Astrocyte (in vitro differentiated cells and primary cell): ENCODE measurements around the gene THOC6. TPM values are rescaled to one million over a fixed set of nuclear protein-coding genes. Genes with fewer than 3 reads are reported as not detected.

Experiments
- DNase-seq: peaks from one replicate; pipeline ENCODE4 v3.0.0-alpha.2; 2010; ENCODE audit warnings: low read depth
- FAIRE-seq: peaks from 2 replicates; lab custom pipeline; 2011; peaks lifted over from hg19 to GRCh38; lab: Jason Lieb, UNC
- H2AFZ ChIP-seq: 2 replicates; pipeline ENCODE4 v1.6.0; 2012; ENCODE audit warnings: low read depth, low read length, inconsistent platforms
- H3K27ac ChIP-seq: 2 replicates; pipeline ENCODE4 v1.5.1; 2011; ENCODE audit warnings: low read depth, low read length, inconsistent platforms
- H3K27me3 ChIP-seq: 2 replicates; pipeline ENCODE4 v1.6.0; 2011; ENCODE audit warnings: low read length, inconsistent platforms; ENCODE audit not compliant: insufficient read depth
- H3K36me3 ChIP-seq: 2 replicates; pipeline ENCODE4 v1.5.1; 2011; ENCODE audit warnings: low read length, inconsistent platforms; ENCODE audit not compliant: insufficient read depth
- H3K4me1 ChIP-seq: 2 replicates; pipeline ENCODE4 v1.5.1; 2011; ENCODE audit warnings: low read length, inconsistent platforms; ENCODE audit not compliant: insufficient read depth
- H3K4me2 ChIP-seq: 2 replicates; pipeline ENCODE4 v1.6.0; 2012; ENCODE audit warnings: low read length, inconsistent platforms
- H3K4me3 ChIP-seq: 2 replicates; pipeline ENCODE4 v1.5.1; 2011; ENCODE audit warnings: low read depth, mild to moderate bottlenecking, low read length, inconsistent platforms; ENCODE audit not compliant: insufficient read depth
- H3K79me2 ChIP-seq: 2 replicates; pipeline ENCODE4 v1.6.0; 2012; ENCODE audit warnings: mild to moderate bottlenecking, low read length, inconsistent platforms; ENCODE audit not compliant: insufficient read depth
- H3K9ac ChIP-seq: 2 replicates; pipeline ENCODE4 v1.6.0; 2012; ENCODE audit warnings: mild to moderate bottlenecking, low read length, inconsistent platforms
- H3K9me3 ChIP-seq: 2 replicates; pipeline ENCODE4 v1.5.1; 2012; ENCODE audit warnings: low read depth, mild to moderate bottlenecking, low read length, inconsistent platforms; ENCODE audit not compliant: insufficient read depth
- H4K20me1 ChIP-seq: 2 replicates; pipeline ENCODE4 v1.6.0; 2012; ENCODE audit warnings: low read length, inconsistent platforms; ENCODE audit not compliant: insufficient read depth
- H3K27ac Mint-ChIP-seq: one replicate; pipeline ENCODE4 v1.8.0; 2021; ENCODE audit warnings: mild to moderate bottlenecking, mixed read lengths; ENCODE audit not compliant: unreplicated experiment
- H3K27me3 Mint-ChIP-seq: one replicate; pipeline ENCODE4 v1.8.0; 2021; ENCODE audit warnings: low read depth, mixed read lengths; ENCODE audit not compliant: unreplicated experiment
- H3K36me3 Mint-ChIP-seq: one replicate; pipeline ENCODE4 v1.8.0; 2021; ENCODE audit warnings: low read depth, mixed read lengths; ENCODE audit not compliant: unreplicated experiment
- H3K4me1 Mint-ChIP-seq: one replicate; pipeline ENCODE4 v1.8.0; 2021; ENCODE audit warnings: low read depth, mixed read lengths; ENCODE audit not compliant: unreplicated experiment
- H3K4me3 Mint-ChIP-seq: one replicate; pipeline ENCODE4 v1.8.0; 2021; ENCODE audit warnings: mild to moderate bottlenecking, moderate library complexity, mixed read lengths; ENCODE audit not compliant: unreplicated experiment
- H3K9me3 Mint-ChIP-seq: one replicate; pipeline ENCODE4 v1.8.0; 2021; ENCODE audit warnings: mild to moderate bottlenecking, mixed read lengths; ENCODE audit not compliant: unreplicated experiment
- EZH2 ChIP-seq: IDR thresholded peaks from 2 replicates; pipeline ENCODE4 v1.6.1; 2012; ENCODE audit warnings: mild to moderate bottlenecking, low read length, inconsistent platforms; ENCODE audit not compliant: insufficient read depth
- total RNA-seq: library from RNA; stranded (reverse); gene quantifications from 2 replicates; pipeline ENCODE4 v1.2.1, GENCODE V29; 2021
- TF ChIP-seq, protein P1 (sequence below): IDR thresholded peaks from 2 replicates; pipeline ENCODE4 v1.5.1; 2011; ENCODE audit warnings: low read depth, mild to moderate bottlenecking, inconsistent platforms, low read length, moderate library complexity; ENCODE audit not compliant: insufficient read depth

THOC6 gene
- total RNA-seq, 1 donor from 2014 or later = 22.3 TPM

DNA sequence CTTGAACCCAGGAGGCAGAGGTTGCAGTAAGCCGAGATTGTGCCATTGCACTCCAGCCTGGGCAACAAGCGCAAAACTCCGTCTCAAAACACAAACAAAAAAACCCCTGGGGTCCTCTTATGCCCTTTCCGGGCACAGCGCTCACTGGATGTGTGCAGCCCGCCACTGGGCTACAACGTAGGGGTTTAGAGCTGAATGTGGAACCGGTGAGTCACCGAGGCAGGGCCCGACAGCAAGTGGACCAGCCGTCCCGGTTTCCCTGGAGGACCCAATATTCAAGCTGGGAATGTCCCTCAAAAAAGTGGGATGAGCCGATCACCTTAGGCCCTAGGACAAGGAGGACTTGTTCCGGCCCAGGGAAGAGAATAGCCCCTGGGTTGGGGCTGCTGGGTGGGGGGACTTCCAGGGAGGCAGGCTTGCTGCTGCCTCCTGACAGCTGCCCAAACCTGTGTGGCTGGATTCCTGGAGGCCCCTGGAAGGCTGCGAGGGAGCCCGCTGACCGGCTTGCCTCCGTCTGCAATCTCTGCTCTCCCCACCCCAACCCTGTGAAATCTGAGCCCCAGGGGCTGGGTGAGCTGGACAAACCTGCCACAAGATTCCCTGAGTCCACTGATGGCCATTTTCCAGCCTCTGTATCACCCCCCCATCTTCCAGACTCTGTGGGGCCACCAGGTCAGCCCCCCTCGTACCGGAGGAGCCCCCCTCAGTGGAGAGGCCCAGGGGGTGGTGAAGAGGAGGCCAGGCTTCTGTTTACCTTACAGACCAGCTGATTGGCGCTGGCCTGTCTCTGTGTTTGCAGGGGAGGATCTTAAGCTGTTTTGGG lies 14.1 kb upstream of the THOC6 start:
- Mint-ChIP-seq H3K36me3 (no peaks in the 10 kb centered on the region), H3K4me3 (peak overlapping the region; percentile 34), H3K4me1 (peaks cover 17% of the 10 kb centered on the region), H3K9me3 (no peaks in the 10 kb centered on the region), H3K27me3 (peaks cover 2% of the 10 kb centered on the region), H3K27ac (peak overlapping the region; percentile 18)
- TF ChIP-seq, protein P1, sequence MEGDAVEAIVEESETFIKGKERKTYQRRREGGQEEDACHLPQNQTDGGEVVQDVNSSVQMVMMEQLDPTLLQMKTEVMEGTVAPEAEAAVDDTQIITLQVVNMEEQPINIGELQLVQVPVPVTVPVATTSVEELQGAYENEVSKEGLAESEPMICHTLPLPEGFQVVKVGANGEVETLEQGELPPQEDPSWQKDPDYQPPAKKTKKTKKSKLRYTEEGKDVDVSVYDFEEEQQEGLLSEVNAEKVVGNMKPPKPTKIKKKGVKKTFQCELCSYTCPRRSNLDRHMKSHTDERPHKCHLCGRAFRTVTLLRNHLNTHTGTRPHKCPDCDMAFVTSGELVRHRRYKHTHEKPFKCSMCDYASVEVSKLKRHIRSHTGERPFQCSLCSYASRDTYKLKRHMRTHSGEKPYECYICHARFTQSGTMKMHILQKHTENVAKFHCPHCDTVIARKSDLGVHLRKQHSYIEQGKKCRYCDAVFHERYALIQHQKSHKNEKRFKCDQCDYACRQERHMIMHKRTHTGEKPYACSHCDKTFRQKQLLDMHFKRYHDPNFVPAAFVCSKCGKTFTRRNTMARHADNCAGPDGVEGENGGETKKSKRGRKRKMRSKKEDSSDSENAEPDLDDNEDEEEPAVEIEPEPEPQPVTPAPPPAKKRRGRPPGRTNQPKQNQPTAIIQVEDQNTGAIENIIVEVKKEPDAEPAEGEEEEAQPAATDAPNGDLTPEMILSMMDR = no peak
- TF ChIP-seq EZH2 = no peak
- H3K4me3 ChIP-seq = no peak overlapping the region
- DNase-seq = no peak
- no peaks in the 10 kb centered on the region for H3K79me2 ChIP-seq
- no peak overlapping the region for H3K9ac ChIP-seq
- FAIRE-seq = no peak
- H2AFZ ChIP-seq = peak overlapping the region; percentile 18
- H3K36me3 ChIP-seq = no peaks in the 10 kb centered on the region
- H3K4me1 ChIP-seq = peaks cover 22% of the 10 kb centered on the region
- H3K9me3 ChIP-seq = no peaks in the 10 kb centered on the region
- no peak overlapping the region for H3K27ac ChIP-seq
- H4K20me1 ChIP-seq = peaks cover 5% of the 10 kb centered on the region
- H3K27me3 ChIP-seq = peaks cover 50% of the 10 kb centered on the region
- H3K4me2 ChIP-seq = peak overlapping the region; percentile 41

DNA sequence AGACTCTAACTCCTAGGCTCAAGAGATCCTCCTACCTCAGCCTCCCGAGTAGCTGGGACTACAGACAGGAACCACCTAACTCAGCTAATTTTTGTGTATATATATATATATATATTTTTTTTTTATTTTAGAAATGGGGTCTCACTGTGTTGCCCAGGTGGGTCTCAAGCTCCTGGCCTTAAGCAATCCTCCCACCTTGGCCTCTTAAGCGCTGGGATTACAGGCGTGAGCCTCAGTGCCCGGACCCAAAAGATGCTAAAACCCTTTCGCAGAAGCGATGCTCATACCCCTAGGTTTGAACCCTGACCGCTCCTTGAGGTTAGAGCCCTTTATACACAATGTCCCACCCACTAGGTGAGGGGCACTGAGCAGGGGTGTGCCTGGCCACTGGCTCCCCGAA lies 13.3 kb upstream of the THOC6 start:
- Histone ChIP-seq H3K4me3 (no peak overlapping the region), H3K36me3 (no peaks in the 10 kb centered on the region), H4K20me1 (peaks cover 5% of the 10 kb centered on the region), H3K27me3 (peaks cover 47% of the 10 kb centered on the region), H3K9ac (no peak overlapping the region), H3K79me2 (no peaks in the 10 kb centered on the region), H3K9me3 (no peaks in the 10 kb centered on the region), H3K4me1 (peaks cover 22% of the 10 kb centered on the region), H3K27ac (no peak overlapping the region), H3K4me2 (no peak overlapping the region), H2AFZ (no peak overlapping the region)
- FAIRE-seq = no peak
- Mint-ChIP-seq H3K4me3 (no peak overlapping the region), H3K4me1 (peaks cover 19% of the 10 kb centered on the region), H3K27me3 (peaks cover 2% of the 10 kb centered on the region), H3K36me3 (peaks cover 3% of the 10 kb centered on the region), H3K9me3 (no peaks in the 10 kb centered on the region), H3K27ac (no peak overlapping the region)
- no peak for DNase-seq
- TF ChIP-seq EZH2 = no peak
- TF ChIP-seq, protein P1 = no peak

DNA sequence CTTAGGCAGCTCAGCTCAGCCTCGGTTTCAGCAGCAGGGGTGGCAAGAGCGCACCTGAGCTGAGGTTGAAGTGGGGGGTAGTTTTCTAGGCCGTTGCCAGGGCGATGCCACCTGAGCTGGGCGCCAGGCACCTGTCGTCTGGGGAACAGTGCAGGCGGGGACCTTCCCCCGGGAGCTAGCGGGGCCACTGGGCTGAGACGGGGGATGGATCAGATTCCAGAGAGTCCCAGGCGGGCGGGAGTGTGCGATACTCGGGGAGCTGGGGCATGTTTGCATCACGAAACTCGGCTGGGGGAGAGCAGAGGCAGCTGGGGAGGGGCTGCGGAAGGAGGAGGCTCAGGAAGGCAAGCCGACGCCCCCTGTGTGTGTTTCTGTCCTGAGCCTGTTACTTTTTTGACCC lies 11.6 kb upstream of the THOC6 start:
- peaks cover 40% of the 10 kb centered on the region for H3K27me3 ChIP-seq
- TF ChIP-seq EZH2 = peak; percentile 80
- TF ChIP-seq, protein P1 = no peak

More for the DNA sequence above, 11.6 kb upstream of the THOC6 start:
- H3K36me3 ChIP-seq = no peaks in the 10 kb centered on the region
- peaks cover 24% of the 10 kb centered on the region for H3K4me1 Mint-ChIP-seq
- peaks cover 5% of the 10 kb centered on the region for H4K20me1 ChIP-seq
- no peaks in the 10 kb centered on the region for H3K9me3 Mint-ChIP-seq
- no peak overlapping the region for H3K9ac ChIP-seq
- no peak overlapping the region for H3K4me3 ChIP-seq
- H3K27me3 Mint-ChIP-seq = no peaks in the 10 kb centered on the region
- no peak overlapping the region for H3K4me2 ChIP-seq
- no peaks in the 10 kb centered on the region for H3K9me3 ChIP-seq
- no peak overlapping the region for H3K27ac Mint-ChIP-seq
- H3K4me1 ChIP-seq = peaks cover 22% of the 10 kb centered on the region
- FAIRE-seq = no peak
- no peak overlapping the region for H3K27ac ChIP-seq
- no peak overlapping the region for H2AFZ ChIP-seq
- H3K36me3 Mint-ChIP-seq = peaks cover 3% of the 10 kb centered on the region
- no peak overlapping the region for H3K4me3 Mint-ChIP-seq
- DNase-seq = no peak
- no peaks in the 10 kb centered on the region for H3K79me2 ChIP-seq
